Breast epithelium (tissue), 4 donors: ENCODE results near the gene C1QTNF4. TPM values are rescaled to one million over a fixed set of nuclear protein-coding genes. Genes with fewer than 3 reads are reported as not detected.
"Not testable (repeated sequence)": the region's sequence is repeated elsewhere in the genome, so short reads cannot be mapped to it uniquely, and the experiment has no call there.

Experiments used
- DNase-seq, 2 donors: peaks; one replicate each; pipeline ENCODE4 v3.0.0-alpha.2; 2019; ENCODE audit warnings: low spot score in 2 of 2
- H3K27ac ChIP-seq, 2 donors: fragments of 200-600 bp; sonication (generic) in 1 of 2; one replicate each; pipeline ENCODE4 v1.5.1; 2016 to 2019; ENCODE audit warnings: mild to moderate bottlenecking in 1 of 2
- H3K27me3 ChIP-seq, 2 donors: fragments of 200-600 bp; sonication (generic) in 1 of 2; one replicate each; pipeline versions ENCODE4 v1.5.1 to v1.6.0; 2017 to 2019; ENCODE audit warnings: control low read depth in 1 of 2, mild to moderate bottlenecking in 1 of 2
- H3K36me3 ChIP-seq: fragments of 200-600 bp; one replicate; pipeline ENCODE4 v1.5.1; 2019
- H3K4me1 ChIP-seq, 2 donors: fragments of 200-600 bp; sonication (generic); one replicate each; pipeline ENCODE4 v1.5.1; 2016 to 2019; ENCODE audit warnings: control low read depth in 1 of 2
- H3K4me3 ChIP-seq, 3 donors: fragments of 200-600 bp; sonication (generic); 1 replicate in 2 of 3; 2 replicates in 1 of 3; pipeline ENCODE4 v1.5.1; 2016 to 2019; ENCODE audit warnings: mild to moderate bottlenecking in 3 of 3, moderate library complexity in 2 of 3
- H3K9me3 ChIP-seq, 2 donors: fragments of 200-600 bp; sonication (generic) in 1 of 2; one replicate each; pipeline ENCODE4 v1.5.1; 2016 to 2019; ENCODE audit warnings: control low read depth in 1 of 2
- POLR2A ChIP-seq: fragments of 450-650 bp; IDR thresholded peaks from one replicate; pipeline ENCODE4 v1.6.1; 2016; ENCODE audit warnings: antibody characterized with exemption, mild to moderate bottlenecking, moderate library complexity
- POLR2AphosphoS5 ChIP-seq, 3 donors: sonication (generic); formaldehyde crosslinking; IDR thresholded peaks; one replicate each; pipeline ENCODE4 v1.6.1; 2017; ENCODE audit warnings: antibody characterized with exemption in 3 of 3
- intact Hi-C: fragments of 100-400 bp; cut with DNase I; formaldehyde crosslinking; loops from one replicate; pipeline ENCODE4 v1.15.1; 2023; ENCODE audit warnings: low total_unique reads
- total RNA-seq, 3 donors: library from RNA; depleted of rRNA; stranded (reverse); fragments of >200 nt; gene quantifications; one replicate each; pipeline ENCODE4 v1.1.0, GENCODE V29; 2016
- TF ChIP-seq, protein P1 (sequence below), 3 donors: fragments of 450-650 bp; IDR thresholded peaks; one replicate each; pipeline ENCODE4 v1.5.1; 2016 to 2017; ENCODE audit warnings: antibody characterized with exemption in 3 of 3, mild to moderate bottlenecking in 3 of 3, moderate library complexity in 3 of 3

The C1QTNF4 gene
- total RNA-seq, 3 donors from 2014 or later, result 0.96 to 5.6 (median 4.4) TPM

- Histone ChIP-seq H3K4me1 (no peaks in the 10 kb centered on the region), H3K4me3 (peak within 1 kb of the TSS; percentile 84 to 98 (median 85)), H3K36me3 (no peaks in the 10 kb centered on the region), H3K9me3 (no peaks in the 10 kb centered on the region), H3K27me3 (no peaks in the 10 kb centered on the region), H3K27ac (peak within 1 kb of the TSS; percentile 94)
- peak; percentile 85 to 90 for DNase-seq
- intact Hi-C loops, result no loop called here
- TF ChIP-seq, protein P1, sequence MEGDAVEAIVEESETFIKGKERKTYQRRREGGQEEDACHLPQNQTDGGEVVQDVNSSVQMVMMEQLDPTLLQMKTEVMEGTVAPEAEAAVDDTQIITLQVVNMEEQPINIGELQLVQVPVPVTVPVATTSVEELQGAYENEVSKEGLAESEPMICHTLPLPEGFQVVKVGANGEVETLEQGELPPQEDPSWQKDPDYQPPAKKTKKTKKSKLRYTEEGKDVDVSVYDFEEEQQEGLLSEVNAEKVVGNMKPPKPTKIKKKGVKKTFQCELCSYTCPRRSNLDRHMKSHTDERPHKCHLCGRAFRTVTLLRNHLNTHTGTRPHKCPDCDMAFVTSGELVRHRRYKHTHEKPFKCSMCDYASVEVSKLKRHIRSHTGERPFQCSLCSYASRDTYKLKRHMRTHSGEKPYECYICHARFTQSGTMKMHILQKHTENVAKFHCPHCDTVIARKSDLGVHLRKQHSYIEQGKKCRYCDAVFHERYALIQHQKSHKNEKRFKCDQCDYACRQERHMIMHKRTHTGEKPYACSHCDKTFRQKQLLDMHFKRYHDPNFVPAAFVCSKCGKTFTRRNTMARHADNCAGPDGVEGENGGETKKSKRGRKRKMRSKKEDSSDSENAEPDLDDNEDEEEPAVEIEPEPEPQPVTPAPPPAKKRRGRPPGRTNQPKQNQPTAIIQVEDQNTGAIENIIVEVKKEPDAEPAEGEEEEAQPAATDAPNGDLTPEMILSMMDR (IDR thresholded peaks at IDR 0.05), result peak in 2 of 3 donors; percentile 56 to 90
- TF ChIP-seq POLR2A (no peak), POLR2AphosphoS5 (IDR thresholded peaks at IDR 0.05) (peak; percentile 83 to 86 (median 84))
Measured at GRCh38 chr11:47552566-47553405, 41.4 kb downstream of the C1QTNF4 start, which contains the start of gene CELF1. TSS of gene CELF1 (minus strand) at chr11:47553132. CDS start at chr11:47499523, 53,609 bp downstream.

DNA sequence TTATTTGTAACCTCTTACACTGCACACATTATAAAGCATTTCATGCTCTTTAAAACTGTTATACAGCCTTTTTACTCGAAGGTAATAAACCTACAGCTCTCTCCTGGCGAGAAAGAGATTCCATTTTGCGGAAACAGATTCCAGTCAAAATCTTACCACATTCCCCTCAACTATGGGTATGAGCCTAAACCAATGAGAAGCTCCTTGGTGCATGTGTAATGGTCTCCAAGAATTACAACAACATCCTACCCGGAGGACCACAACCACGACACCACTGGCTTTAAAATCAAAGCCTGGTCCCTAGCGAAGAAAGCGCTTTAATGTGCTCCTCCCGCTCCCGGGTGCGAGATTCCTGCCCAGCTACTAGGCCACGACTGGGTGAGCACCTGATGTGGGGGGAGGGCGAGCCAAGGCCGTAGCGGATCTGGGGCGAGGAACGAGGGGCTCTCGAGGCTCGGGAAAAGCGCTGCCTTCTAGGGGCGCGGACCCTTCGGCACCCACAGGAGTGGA, 42.1 kb downstream of the C1QTNF4 start:
- peak overlapping the region; percentile 94 for H3K27ac ChIP-seq
- no peaks in the 10 kb centered on the region for H3K9me3 ChIP-seq
- H3K4me3 ChIP-seq, result peak overlapping the region; percentile 84 to 98 (median 85)
- TF ChIP-seq POLR2A (no peak), POLR2AphosphoS5 (IDR thresholded peaks at IDR 0.05) (peak in 2 of 3 donors; percentile 13 to 14)
- no peaks in the 10 kb centered on the region for H3K36me3 ChIP-seq
- H3K4me1 ChIP-seq, result no peaks in the 10 kb centered on the region
- intact Hi-C loops, result no loop called here
- no peaks in the 10 kb centered on the region for H3K27me3 ChIP-seq
- DNase-seq, result no peak

DNA sequence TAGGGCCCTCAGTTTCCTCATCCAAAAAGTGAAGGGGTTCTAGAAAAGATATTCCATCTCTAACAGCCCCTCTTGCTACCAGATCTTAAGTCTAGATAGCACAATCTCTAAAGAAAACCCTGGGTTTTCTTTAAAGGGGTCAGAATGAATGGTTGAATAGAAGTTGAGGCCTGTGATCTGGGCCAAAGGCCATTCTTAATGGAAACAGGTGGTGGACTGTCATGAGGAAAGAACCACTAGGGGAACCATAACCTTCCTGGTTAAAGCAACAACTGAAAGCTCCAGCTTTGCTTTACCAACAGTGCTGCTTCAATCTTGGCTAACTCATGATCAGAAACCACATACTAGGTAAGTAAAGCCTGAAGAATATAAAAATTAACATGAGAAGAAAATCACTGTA, 43.1 kb downstream of the C1QTNF4 start:
- Histone ChIP-seq H3K36me3 (no peaks in the 10 kb centered on the region), H3K4me1 (no peaks in the 10 kb centered on the region), H3K4me3 (peak overlapping the region in 2 of 3 donors; percentile 85 to 98), H3K27me3 (no peaks in the 10 kb centered on the region), H3K27ac (peak overlapping the region; percentile 94), H3K9me3 (no peaks in the 10 kb centered on the region)
- DNase-seq, result no peak
- no peak for TF ChIP-seq POLR2A
- TF ChIP-seq, protein P1 (IDR thresholded peaks at IDR 0.05), result no peak
- no peak for TF ChIP-seq POLR2AphosphoS5 (IDR thresholded peaks at IDR 0.05)
- intact Hi-C loops, result no loop called here

DNA sequence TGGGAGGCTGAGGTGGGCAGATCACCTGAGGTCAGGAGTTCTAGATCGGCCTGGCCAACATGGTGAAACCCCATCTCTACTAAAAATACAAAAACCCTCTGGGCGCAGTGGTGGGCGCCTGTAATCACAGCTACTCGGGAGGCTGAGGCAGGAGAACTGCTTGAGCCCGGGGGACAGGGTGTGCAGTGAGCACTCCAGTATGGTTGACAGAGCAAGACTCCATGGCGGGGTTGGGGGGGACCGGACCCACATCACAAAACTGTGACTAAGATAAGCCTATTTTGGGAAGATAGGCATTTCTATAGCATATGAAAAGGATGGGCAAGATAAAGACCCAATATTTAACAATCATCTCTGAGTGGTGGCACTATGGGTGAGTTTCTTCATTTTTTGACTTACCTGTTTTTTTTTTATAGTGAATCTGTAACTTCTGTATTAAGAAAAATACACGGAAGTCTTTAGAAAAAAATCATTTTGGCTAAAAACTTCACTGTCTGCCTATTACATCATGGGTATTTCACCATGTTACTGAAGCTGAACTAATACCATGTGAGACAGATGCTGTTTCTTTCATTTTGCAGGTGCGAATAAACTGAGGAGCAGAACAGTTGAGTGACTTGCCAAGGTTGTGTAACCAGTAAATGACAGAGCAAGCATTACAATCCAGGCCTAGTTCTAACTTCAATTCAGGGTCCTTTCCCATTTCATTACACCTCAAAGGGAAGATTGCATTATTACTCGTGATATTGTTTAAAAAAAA, 43.7 kb downstream of the C1QTNF4 start:
- Histone ChIP-seq H3K27ac (no peak overlapping the region), H3K27me3 (no peaks in the 10 kb centered on the region), H3K36me3 (no peaks in the 10 kb centered on the region), H3K9me3 (no peaks in the 10 kb centered on the region), H3K4me3 (no peak overlapping the region), H3K4me1 (no peaks in the 10 kb centered on the region)
- no peak for TF ChIP-seq POLR2A
- no peak for TF ChIP-seq POLR2AphosphoS5 (IDR thresholded peaks at IDR 0.05)
- TF ChIP-seq, protein P1 (IDR thresholded peaks at IDR 0.05), result no peak
- intact Hi-C loops, result no loop called here
- no peak for DNase-seq

DNA sequence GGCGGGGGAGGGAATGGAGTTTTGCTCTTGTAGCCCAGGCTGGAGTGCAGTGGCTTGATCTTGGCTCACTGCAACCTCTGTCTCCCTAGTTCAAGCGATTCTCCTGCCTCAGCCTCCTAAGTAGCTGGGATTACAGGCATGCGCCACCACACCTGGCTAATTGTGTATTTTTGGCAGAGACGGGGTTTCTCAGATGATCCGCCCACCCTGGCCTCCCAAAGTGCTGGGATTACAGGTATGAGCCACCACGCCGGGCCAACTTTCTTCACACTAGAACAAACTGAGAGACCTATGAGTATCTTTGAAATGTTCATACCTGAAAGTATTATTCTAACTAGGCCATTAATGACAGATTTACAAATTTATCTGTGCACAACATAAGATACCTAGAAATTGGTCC, 47.9 kb downstream of the C1QTNF4 start:
- H3K4me1 ChIP-seq, intact Hi-C loops, H3K27ac ChIP-seq, DNase-seq, H3K9me3 ChIP-seq, H3K4me3 ChIP-seq, H3K27me3 ChIP-seq, H3K36me3 ChIP-seq: not testable (repeated sequence)

DNA sequence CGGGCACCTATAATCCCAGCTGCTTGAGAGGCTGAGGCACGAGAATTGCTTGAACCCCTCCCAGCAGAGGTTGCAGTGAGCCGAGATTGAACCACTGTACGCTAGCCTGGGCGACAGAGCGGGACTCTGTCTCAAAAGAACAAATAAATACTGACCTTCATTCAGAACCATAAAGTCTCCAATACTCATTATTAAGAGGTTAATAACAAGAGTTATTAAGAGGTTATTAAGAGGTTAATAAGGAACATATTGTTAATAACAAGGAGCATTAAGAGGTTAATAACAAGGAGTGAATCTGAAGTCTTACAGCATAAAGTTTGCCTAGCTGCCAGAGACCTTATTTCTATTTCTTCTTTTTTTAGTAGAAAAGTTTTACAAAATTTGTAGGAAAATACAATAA, 48.9 kb downstream of the C1QTNF4 start:
- no peaks in the 10 kb centered on the region for H3K4me1 ChIP-seq
- no peaks in the 10 kb centered on the region for H3K9me3 ChIP-seq
- H3K27ac ChIP-seq, result no peak overlapping the region
- no peaks in the 10 kb centered on the region for H3K27me3 ChIP-seq
- no peak overlapping the region for H3K4me3 ChIP-seq
- no peak for TF ChIP-seq POLR2A
- TF ChIP-seq, protein P1 (IDR thresholded peaks at IDR 0.05), result no peak
- no peak for TF ChIP-seq POLR2AphosphoS5 (IDR thresholded peaks at IDR 0.05)
- no peaks in the 10 kb centered on the region for H3K36me3 ChIP-seq
- intact Hi-C loops, result no loop called here
- DNase-seq, result no peak
